ENCODE results near the gene NUDT16L1.

DNA sequence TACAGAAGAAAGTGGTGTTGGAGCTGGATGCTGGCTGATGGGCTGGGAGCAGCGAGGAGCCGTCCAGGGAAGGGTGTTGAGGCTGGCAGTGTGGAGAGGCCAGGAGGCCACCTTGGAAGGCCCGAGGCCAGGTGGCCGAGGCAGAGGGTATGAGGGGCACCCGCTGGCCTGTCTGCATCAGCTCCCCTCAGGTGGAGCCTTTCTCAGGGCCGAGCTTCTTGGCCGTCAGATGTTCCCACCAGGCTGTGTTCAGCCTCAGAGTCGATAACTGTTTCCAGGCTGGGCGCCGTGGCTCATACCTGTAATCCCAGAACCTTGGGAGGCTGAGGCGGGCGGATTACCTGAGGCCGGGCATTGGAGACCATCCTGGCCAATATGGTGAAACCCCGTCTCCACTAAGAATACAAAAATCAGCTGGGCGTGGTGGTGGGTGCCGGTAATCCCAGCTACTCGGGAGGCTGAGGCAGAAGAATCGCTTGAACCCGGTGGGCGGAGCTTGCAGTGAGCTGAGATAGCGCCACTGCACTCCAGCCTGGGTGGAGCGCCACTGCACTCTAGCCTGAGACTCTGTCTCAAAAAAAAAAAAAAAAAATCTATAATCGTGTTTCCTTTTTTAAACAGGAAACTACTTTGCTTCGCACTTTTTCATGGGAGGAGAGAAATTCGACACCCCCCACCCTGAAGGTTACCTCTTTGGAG is 43.5 kb upstream of the NUDT16L1 start:
- TF ChIP-seq POLR2A (IDR thresholded peaks at IDR 0.05) (no peak), CTCF (IDR thresholded peaks at IDR 0.05) (no peak)

Data from adrenal gland (tissue), 5 donors.